GM18909 (cell line): Measurements from ENCODE around the gene EDIL3.
A peak's percentile ranks its signal among the peaks of the same experiment; 100 is the strongest.

Experiments
- ATAC-seq: cut with Tn5 transposase; IDR thresholded peaks from one replicate; pipeline ENCODE4 v1.9.1; 2021; ENCODE audit warnings: mild to moderate bottlenecking; ENCODE audit not compliant: unreplicated experiment, poor library complexity

EDIL3 gene

GRCh38 chr5:84272771-84273516 lies 111.7 kb downstream of the EDIL3 start:
- no peak for ATAC-seq

- no peak for ATAC-seq
Observed at GRCh38 chr5:84265739-84266550, 118.7 kb downstream of the EDIL3 start.

GRCh38 chr5:84265130-84265529 lies 119.5 kb downstream of the EDIL3 start:
- no peak for ATAC-seq

- no peak for ATAC-seq
Observed at GRCh38 chr5:84260939-84261338, 123.7 kb downstream of the EDIL3 start.

GRCh38 chr5:84260140-84260539 lies 124.5 kb downstream of the EDIL3 start:
- peak; percentile 74 for ATAC-seq

- ATAC-seq = peak; percentile 1
Observed at GRCh38 chr5:84259283-84260045, 125.2 kb downstream of the EDIL3 start.

- ATAC-seq = no peak
Observed at GRCh38 chr5:84257061-84257460, 127.6 kb downstream of the EDIL3 start.

GRCh38 chr5:84255315-84255714 lies 129.4 kb downstream of the EDIL3 start:
- ATAC-seq = no peak

GRCh38 chr5:84253946-84254345 lies 130.7 kb downstream of the EDIL3 start:
- no peak for ATAC-seq

- ATAC-seq = no peak
Observed at GRCh38 chr5:84251503-84251902, 133.2 kb downstream of the EDIL3 start.

GRCh38 chr5:84249918-84250630 lies 134.6 kb downstream of the EDIL3 start:
- no peak for ATAC-seq

- ATAC-seq = no peak
Observed at GRCh38 chr5:84248013-84248412, 136.7 kb downstream of the EDIL3 start.

- no peak for ATAC-seq
Observed at GRCh38 chr5:84242286-84242685, 142.4 kb downstream of the EDIL3 start.

- no peak for ATAC-seq
Observed at GRCh38 chr5:84239494-84239893, 145.2 kb downstream of the EDIL3 start.

- no peak for ATAC-seq
Observed at GRCh38 chr5:84237126-84237525, 147.6 kb downstream of the EDIL3 start.

- no peak for ATAC-seq
Observed at GRCh38 chr5:84231433-84231832, 153.2 kb downstream of the EDIL3 start.

- no peak for ATAC-seq
Observed at GRCh38 chr5:84229045-84229444, 155.6 kb downstream of the EDIL3 start.

- no peak for ATAC-seq
Observed at GRCh38 chr5:84228266-84228665, 156.4 kb downstream of the EDIL3 start.

- no peak for ATAC-seq
Observed at GRCh38 chr5:84227236-84227635, 157.4 kb downstream of the EDIL3 start.

GRCh38 chr5:84218546-84218945 lies 166.1 kb downstream of the EDIL3 start:
- no peak for ATAC-seq
